Smooth muscle cell of the brain vasculature (primary cell): Measurements from ENCODE around the gene MYO1C.
"Not testable (repeated sequence)": the region's sequence is repeated elsewhere in the genome, so short reads cannot be mapped to it uniquely, and the experiment has no call there.

ENCODE experiments used
- DNase-seq: peaks from one replicate; pipeline ENCODE4 v3.0.0-alpha.2; 2012; ENCODE audit warnings: low read depth, low spot score

MYO1C gene, protein sequence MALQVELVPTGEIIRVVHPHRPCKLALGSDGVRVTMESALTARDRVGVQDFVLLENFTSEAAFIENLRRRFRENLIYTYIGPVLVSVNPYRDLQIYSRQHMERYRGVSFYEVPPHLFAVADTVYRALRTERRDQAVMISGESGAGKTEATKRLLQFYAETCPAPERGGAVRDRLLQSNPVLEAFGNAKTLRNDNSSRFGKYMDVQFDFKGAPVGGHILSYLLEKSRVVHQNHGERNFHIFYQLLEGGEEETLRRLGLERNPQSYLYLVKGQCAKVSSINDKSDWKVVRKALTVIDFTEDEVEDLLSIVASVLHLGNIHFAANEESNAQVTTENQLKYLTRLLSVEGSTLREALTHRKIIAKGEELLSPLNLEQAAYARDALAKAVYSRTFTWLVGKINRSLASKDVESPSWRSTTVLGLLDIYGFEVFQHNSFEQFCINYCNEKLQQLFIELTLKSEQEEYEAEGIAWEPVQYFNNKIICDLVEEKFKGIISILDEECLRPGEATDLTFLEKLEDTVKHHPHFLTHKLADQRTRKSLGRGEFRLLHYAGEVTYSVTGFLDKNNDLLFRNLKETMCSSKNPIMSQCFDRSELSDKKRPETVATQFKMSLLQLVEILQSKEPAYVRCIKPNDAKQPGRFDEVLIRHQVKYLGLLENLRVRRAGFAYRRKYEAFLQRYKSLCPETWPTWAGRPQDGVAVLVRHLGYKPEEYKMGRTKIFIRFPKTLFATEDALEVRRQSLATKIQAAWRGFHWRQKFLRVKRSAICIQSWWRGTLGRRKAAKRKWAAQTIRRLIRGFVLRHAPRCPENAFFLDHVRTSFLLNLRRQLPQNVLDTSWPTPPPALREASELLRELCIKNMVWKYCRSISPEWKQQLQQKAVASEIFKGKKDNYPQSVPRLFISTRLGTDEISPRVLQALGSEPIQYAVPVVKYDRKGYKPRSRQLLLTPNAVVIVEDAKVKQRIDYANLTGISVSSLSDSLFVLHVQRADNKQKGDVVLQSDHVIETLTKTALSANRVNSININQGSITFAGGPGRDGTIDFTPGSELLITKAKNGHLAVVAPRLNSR

DNA sequence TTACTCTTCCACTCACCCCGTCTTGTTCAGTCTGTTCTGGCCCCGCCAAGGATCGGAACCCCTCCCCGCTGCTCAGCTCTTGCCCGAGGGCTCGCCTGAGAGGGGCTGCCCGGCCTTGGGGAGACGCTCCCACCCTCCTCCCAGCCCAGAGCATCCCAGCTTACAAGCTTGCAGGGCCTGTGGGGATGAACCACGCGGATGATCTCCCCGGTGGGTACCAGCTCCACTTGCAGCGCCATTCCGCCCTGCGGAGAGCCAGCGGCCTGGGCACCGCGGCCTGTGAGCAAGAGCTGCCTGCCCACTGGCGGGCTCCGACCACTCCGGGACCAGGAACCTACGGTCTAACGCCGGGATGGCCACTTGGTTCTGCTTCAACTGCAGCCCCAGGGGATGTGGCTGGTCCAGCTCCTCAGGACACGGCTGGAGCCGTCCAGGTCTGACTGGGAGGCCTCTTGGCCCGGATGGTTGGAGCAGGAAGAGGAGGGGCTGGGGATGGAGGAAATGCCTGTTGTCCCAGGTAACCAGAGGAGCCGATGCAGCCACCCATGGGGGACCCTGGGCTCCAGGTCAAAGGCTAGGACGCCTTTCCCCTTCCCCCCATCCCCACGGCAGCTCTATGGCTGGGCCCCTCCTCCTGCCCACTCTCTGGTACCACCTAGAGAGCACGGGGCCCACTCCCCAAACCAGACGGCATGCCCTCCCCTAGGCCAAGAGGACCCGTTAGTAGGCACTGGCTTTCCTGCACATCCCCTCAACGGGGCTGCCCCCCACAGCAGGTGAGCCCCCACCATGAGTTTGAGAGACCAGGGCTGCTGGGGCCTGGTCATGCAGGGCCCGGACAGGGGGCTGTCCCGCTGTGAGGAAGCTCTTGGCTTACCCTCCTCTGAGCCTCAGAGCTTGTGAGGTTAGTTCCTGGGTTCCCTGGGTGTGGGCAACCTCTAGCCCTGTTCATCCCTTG, at the start of gene MYO1C:
Gene MYO1C, minus strand, starts transcription at position 438 of the 958 bp plus-strand sequence. Its CDS starts 199 bp downstream, at position 239.
- no peak for DNase-seq

DNA sequence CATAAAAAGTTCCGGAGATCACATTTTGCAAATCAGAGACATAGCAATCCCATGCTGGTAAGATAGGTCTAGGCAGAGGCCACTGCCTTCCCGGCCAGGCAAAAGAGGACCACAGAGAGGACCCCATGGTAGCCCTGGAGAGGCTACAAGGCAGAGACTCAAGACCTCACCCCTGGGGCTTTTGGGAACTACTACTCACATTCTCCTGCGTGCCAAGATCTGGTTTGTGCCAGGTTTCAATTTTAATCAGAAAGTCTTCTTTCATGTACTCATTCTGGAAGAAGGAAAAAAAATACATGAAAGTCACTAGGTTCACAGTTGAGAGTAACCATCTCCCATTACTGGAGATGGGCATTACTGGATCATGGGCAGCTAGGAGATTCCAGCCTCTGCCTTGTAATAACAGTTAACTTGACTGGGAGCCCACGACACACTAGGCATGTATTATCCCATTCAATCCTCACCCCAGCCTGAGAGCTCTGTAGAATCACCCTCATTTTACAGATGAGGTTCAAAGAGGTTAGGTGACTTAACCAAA, 49.0 kb upstream of the MYO1C start:
- no peak for DNase-seq

DNA sequence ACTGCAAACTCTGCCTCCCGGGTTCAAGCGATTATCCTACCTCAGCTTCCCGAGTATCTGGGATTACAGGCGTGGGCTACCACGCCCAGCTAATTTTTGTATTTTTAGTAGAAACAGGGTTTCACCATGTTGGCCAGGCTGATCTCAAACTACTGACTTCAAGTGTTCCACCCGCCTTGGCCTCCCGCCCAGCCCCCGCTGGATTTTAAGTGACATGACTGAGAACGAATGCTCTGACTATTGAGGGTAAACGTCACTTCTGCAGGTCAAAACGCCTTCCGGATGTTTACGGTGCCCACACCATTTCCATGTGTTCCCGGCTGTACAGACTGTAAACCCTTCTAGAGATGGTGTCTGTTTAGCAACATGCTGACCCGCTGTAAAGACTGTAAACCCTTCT, 47.3 kb upstream of the MYO1C start:
- no peak for DNase-seq

DNA sequence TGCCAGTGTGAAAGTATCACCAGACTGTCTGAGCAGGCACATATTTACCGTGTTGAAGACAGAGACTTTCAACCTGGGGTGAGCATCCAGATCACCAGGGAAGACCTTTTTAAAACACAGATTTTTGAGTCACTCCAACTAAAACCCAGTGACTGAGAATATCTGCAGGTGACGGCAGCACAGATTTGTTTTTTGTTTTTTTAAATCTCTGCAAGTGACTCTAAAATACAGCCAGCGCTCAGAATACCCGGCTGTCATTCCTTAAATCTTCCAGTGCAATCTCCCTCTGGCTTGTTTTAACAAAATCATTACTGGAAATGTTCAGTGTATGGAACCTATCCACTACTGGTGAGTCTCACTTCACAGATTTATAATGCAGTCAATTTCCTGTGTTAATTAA, 43.3 kb upstream of the MYO1C start:
- DNase-seq, result no peak

DNA sequence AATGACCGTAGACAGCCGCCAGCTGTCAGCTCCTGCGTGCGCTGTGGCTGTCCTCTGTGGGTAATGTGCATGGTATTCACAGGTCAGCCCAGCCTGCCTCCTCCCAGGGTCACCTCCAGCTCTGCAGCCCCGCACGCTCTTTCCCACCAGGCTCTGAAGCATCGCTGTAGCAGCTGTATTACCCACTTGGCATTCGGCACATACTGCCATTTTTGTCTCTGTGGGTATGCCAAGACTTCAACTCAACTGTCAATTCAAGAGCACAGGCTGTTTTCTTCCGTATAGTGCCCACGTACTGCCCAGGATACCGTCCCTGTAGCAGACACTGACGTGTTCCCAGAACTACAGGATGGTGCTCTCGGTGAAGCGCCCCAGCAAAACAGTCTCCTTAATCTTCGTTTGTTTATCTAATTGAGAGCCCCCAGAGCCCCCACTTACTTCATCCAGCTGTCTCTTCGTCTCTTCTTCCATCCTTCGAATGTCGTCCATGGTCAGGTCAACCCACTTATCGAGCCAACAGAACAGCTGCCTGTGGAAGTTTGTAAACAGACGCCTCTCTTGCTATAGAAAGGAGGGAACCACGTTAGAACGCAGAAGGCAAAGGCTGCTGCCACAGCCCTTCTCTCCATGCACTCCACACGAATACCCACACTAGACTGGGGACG, 41.3 kb upstream of the MYO1C start:
- no peak for DNase-seq

DNA sequence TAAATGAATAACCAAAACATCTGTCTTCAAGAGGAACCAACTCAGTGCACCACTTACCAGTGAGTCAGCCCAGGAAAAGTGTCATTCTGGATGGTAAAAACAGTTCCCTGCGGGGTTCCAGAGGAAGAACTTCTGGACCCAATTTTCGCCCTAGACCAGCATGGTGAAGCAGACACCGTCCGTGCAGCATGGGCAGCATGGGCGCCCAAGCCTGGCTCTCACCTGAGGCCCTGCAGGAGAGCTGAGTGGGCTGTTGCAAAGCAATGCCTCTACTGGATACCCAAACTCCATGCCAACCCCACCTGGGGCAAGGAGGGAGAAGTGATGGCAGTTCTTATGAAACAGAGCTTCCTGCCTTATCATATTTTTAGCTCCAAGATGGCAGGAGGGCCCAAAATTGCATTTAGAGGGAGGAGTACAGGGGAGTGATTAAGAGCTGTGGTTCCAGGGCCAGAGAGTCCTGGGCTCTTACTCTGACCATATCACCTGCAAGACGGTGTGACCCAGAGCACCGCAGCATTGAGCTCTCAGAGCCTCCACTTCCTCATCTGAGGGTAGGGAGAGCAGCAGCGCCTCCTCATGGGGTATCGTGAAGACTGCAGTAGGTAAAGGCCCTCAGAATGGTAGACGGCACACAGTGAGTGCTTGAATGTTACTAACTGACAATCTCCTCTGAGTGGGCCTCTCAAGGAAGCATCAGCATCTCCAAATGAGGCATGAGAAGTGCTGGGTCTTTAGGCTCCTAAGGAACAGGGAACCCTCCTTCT, 40.5 kb upstream of the MYO1C start:
- DNase-seq, result no peak

DNA sequence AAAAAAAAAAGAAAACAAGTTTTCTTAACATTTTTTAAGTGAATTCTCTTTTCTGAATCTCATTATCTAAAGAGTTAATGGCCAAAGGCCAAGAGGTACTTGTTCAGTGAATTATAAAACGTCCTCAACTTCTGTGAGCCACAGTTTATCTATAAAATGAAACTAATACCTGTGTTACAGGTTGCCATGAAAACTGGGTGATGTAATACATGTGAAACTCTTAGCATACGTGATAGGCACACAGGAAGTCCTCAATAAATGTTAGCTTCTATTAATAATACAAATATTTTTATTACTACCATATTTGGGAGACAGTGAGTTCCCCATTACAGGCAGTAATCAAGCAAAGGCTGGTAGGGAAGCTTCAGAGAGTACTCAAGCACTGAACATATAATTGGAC, 37.4 kb upstream of the MYO1C start:
- no peak for DNase-seq

DNA sequence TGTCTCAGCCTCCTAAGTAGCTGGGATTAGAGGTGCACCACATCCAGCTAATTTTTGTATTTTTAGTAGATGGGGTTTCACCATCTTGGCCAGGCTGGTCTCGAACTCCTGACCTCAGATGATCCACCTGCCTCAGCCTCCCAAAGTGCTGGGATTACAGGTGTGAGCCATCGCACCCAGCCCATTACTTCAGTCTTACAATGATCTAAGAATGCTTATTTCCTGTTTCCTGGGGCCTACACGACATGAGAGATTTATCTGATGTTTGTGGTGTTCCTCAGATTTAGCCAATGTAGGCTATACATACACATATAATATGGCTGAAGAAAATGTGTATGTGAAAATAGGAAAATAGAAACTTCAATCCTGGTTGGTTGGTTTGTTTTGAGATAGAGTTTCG, 34.4 kb upstream of the MYO1C start:
- DNase-seq, result not testable (repeated sequence)

DNA sequence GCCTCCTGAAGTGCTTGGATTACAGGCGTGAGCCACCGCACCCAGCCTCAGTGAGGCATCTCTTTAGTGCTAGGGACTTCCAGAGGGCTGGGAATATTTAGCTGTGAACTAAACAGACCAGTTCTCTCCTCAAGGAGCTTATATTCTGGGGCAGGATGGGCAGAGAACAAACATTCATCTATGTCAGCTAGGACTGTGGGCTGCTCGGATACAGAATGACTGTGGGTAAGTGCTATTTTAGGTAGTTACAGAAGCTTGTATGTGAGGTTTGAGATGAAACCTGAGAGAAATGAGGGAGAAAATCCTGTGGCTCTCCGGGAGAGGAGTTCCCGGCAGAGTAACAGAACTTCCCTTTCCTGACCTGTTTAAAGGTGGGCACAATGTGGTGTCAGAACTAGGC, 30.1 kb upstream of the MYO1C start:
- no peak for DNase-seq

DNA sequence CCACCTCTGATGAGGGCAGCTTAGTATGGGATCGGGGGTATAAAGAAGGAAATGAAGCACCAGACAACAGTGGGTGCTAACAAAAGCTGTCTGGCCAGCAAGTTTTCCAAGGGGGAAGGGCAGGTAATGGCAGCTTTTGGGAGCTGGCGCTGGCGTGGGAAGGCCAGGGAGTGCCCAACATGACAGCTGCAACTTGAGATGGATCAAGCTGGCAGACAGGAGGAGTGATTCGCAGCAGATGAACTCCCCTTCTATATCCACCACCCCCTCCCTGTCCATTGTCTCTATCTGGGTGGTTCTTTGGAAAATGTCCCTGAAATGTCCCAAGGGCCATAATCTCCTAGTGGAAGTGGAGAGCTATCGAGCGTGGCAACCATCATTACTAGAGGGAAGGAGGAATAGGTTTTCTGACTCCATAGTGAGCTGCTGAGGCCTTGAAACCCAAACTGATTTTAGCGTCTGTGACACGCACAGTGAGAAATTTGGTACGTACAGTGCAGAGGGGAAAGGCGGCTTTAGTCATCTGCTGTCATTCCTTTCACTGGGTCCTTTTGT, 28.7 kb upstream of the MYO1C start:
- DNase-seq, result no peak

DNA sequence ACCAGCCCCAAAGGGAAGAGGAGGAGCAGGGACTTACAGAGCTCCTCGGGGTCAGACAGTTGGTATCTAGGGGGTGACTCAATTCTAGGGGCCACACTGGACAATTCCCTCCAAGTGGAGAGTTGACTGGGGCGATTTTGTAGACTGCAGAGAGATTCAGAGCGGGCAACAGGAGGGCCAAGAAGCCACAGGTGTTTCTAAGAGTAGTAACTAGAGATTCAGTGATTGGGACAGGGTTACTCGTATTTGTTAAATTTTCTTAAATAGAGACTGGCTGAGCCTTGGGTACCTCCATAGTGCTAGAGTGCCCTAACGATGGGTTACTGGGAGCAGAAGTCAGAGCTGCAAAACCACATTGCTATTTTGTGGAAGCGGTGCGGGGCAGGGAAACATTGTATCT, 27.2 kb upstream of the MYO1C start:
- no peak for DNase-seq

DNA sequence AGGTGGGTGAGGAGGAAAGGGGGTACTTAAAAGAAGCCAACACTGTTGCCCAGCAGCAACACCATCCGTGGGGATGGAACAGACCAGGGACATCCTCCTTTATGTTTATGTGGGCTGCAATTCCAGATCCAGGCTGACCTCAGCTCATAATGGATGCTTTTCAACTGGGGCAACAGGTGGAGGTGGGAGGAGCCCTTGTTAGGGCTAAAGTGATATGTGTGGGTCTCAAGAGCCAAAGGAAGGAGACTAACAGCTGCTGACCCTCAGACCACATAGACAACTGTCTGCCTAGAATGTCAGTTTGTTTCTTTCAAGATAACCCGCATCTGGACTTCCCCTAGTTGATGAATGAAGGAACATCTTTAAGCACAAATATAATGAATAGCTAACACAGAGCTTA, 25.9 kb upstream of the MYO1C start:
- DNase-seq, result no peak

DNA sequence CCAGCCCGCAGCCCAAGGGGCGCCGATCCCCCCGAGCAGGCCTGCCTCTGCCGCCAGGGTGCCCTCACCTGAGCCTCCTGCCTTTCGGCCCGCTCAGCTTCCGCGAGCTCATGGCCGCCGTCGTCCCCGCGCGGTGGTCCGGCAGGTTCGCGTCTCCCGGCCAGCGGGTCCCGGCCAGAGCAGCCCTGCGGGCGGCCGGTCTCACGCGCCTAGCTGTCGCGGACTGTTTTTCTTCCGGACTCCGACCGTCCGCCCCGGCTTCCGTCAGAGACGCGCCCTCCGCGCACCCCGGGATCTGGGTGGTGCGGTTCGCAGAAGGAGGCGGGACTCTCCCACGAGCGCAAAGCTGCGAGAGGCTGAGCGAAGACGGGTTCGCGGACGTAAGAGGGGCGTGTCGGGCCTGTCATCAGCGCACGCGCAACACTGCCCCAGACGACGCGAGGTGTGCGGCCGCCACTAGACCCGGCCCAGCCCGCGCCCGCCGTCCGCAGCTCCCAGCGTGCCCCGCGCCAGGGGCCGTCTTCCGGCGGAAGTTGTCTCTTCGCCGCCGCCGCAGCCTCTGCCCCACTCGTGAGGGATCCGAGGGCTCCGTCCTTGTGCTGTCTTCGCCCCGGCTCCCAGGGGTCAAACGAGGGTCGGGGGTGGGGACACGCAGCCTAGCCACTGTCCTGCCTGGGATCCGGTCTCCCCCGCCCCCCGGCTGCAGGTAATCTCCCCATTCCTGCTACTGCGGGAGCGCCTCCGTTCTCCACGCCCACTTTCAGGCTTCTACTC, 24.1 kb upstream of the MYO1C start, which contains the start of gene INPP5K:
Gene INPP5K, minus strand, starts transcription at position 225 of the 774 bp plus-strand sequence. Its CDS starts 113 bp downstream, at position 112.
- peak; percentile 95 for DNase-seq

DNA sequence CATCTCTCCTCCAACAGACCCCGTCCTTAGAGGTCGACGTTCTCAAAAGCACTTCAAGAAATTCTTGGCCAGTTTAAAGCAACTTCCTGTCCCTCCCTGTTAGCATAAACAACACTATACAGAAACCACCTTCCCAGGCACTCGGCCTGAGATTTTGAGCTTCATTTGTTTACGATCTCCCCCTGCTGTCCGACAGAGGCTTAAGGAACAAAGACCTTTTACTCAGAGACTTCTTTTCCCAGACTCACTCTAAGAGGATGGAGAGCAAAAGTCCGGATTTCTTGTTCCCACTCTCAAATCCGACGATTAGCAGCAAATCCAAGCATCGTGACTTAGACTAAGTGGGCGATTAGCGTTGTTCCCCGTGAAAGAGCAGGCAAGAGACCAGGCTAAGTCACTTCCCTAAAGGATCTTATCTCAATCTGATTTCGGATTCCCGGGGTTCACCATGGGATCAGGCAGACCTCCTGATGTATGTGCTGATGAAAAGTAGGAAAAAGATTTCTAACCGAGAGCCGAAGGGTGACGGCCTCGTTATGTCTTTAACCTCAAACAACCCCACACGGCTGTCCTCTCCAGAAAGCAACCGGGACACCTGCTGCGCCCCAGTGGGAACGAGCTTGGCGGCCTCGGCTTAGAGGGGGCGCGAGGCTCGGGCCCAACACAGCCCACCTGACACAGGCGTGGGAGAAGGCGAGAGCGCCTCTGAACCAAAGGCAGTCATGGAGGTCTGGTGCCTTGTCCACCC, 23.3 kb upstream of the MYO1C start:
- DNase-seq, result peak; percentile 83

DNA sequence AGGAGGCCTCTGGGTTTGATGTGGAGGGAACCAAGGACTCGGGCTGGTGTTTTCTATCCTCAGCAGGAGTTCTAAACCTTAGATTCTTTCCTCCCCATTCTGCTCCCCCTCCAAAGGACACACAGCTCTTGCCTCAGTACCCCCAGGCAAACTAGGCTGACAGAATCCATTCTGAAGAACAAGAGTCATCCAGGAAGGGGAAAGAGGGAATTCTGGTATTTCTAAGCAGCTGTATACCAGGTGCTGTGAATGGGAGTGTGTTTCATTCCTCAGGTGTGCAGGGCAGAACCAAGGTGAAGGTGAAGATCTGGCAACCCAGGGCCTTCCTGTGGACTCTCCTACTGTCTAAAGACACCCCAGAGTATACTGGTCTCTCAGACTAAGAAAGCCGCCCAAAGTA, 19.9 kb upstream of the MYO1C start:
- no peak for DNase-seq

DNA sequence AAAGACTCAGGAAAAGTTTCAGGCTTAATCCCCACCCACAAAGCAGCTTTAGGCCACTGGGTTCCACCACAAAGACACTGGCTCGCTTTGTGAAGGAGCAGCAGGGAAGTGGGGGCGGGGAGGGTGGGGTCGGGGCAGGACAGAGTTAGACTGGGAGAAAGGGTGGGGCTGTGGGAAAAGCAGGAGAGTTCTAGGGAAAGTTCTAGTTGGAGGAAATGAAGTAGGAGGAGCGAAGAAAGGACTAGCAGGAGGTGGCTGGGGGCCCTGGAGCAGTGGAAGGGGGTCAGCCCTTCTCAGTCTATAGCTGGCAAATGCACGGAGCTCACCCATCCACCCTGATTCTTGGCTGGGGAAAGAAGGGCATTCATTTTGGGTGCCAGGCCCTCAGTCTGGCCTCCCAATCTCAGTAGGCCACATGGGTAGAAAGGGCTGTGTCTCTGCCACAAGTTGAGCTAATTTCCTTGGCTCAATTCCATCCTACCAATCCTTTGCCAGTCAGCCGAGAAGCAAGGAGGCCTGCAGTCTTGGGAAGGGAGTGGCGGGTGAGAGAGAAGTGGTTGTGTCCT, 19.4 kb upstream of the MYO1C start:
- DNase-seq, result no peak

DNA sequence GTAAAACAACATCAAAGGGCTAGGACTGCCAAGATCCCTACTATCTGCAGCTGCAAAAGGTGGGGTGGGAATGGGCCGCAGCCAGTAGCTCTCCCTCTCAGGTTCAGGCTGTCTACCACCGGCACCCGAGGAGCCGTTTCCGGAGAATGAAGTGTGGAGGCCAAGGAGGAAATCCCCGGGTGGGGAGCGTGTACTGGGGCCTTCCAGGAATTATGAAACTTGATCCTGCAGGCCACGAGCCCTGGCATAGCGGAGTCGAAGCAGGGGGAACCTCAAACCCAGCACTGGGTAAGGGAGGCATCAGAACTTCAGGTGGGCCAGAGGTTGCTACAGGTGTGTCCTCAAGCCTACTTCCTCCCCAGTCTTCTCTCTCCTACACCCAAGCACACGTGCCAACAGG, 18.8 kb upstream of the MYO1C start:
- DNase-seq, result no peak
